ENCODE data around the gene ERCC8. TPM values are rescaled to one million over a fixed set of nuclear protein-coding genes. Genes with fewer than 3 reads are reported as not detected.
A peak's percentile ranks its signal among the peaks of the same experiment; 100 is the strongest.
"Not testable (repeated sequence)": the region's sequence is repeated elsewhere in the genome, so short reads cannot be mapped to it uniquely, and the experiment has no call there.

ERCC8 gene
- polyA plus RNA-seq, 1 experiment = 23.9 TPM

GRCh38 chr5:60887096-60887495 is 57.8 kb downstream of the ERCC8 start:
- H3K27me3 ChIP-seq (ENCODE audit: control insufficient read depth, insufficient read depth, low read length) = no peaks in the 10 kb centered on the region
- no peak for DNase-seq (ENCODE audit: low read depth, low spot score)
- H3K27ac ChIP-seq (ENCODE audit: low read depth, low read length) = no peak overlapping the region
- no peak for TF ChIP-seq CTCF (IDR thresholded peaks at IDR 0.05; ENCODE audit: low read depth, low read length)
- ChIA-PET CTCF (interaction anchor here (0.6 to 1.2 kb wide), 2 partner anchors 31 to 218 kb away, joined by 3 read pairs; no protein-coding TSS in a partner anchor), POLR2A (no interaction called here)
- no peaks in the 10 kb centered on the region for H3K9me3 ChIP-seq (ENCODE audit: control insufficient read depth, insufficient read depth, low read length)
- no peak overlapping the region for H3K4me3 ChIP-seq (ENCODE audit: low read depth, low read length)

DNA sequence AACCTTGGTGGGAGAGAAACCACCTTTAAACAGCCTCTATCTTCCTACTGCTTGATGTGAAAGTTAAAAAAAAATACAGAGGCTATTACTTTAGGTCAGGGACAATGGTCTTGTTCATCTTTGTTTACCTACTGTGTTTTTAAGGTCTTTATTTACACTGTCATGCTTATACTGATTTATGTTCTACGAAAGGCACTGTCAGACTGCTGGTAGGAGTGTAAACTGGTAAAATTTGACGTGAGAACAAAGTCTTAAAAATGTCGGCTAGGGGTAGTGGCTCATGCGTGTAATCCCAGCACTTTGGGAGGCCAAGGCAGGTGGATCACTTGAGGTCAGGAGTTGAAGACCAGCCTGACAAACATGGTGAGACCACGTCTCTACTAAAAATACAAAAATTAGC is 58.7 kb downstream of the ERCC8 start:
- POLR2A ChIA-PET = no interaction called here
- no peak overlapping the region for H3K27ac ChIP-seq (ENCODE audit: low read depth, low read length)

GRCh38 chr5:60883229-60883628 is 61.6 kb downstream of the ERCC8 start:
- TF ChIP-seq CTCF (IDR thresholded peaks at IDR 0.05; ENCODE audit: low read depth, low read length) = peak; percentile 30
- no peaks in the 10 kb centered on the region for H3K27me3 ChIP-seq (ENCODE audit: control insufficient read depth, insufficient read depth, low read length)
- H3K9me3 ChIP-seq (ENCODE audit: control insufficient read depth, insufficient read depth, low read length) = peaks cover 6% of the 10 kb centered on the region
- no peak overlapping the region for H3K27ac ChIP-seq (ENCODE audit: low read depth, low read length)
- H3K4me3 ChIP-seq (ENCODE audit: low read depth, low read length) = no peak overlapping the region
- CTCF ChIA-PET = no interaction called here
- POLR2A ChIA-PET = no interaction called here
- DNase-seq (ENCODE audit: low read depth, low spot score) = no peak

More for the DNA sequence above, 58.7 kb downstream of the ERCC8 start:
- CTCF ChIA-PET = no interaction called here
- TF ChIP-seq CTCF (IDR thresholded peaks at IDR 0.05; ENCODE audit: low read depth, low read length) = no peak
- no peak for DNase-seq (ENCODE audit: low read depth, low spot score)
- Histone ChIP-seq H3K27me3 (ENCODE audit: control insufficient read depth, insufficient read depth, low read length) (no peaks in the 10 kb centered on the region), H3K4me3 (ENCODE audit: low read depth, low read length) (no peak overlapping the region), H3K9me3 (ENCODE audit: control insufficient read depth, insufficient read depth, low read length) (peaks cover 3% of the 10 kb centered on the region)

DNA sequence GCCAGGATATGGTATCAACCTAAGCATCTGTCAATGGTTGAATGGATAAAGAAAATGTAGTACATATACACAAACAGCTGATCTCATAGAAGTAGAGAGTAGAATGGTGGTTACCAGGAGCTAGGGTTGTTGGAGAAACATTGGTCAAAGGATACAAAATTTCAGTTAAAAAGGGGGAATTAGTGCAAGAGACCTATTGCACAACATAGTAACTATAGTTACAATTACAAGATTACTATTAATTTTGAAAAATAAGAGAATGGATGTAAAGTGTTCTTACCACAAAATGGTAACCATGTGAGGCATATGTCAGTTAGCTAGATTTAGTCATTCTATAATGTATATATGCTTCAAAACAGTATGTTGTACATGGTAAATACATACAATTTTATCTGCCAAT is 72.0 kb downstream of the ERCC8 start:
- ChIA-PET POLR2A (no interaction called here), CTCF (no interaction called here)
- H3K9me3 ChIP-seq (ENCODE audit: control insufficient read depth, insufficient read depth, low read length) = no peaks in the 10 kb centered on the region
- H3K4me3 ChIP-seq (ENCODE audit: low read depth, low read length) = no peak overlapping the region
- H3K27ac ChIP-seq (ENCODE audit: low read depth, low read length) = no peak overlapping the region
- H3K27me3 ChIP-seq (ENCODE audit: control insufficient read depth, insufficient read depth, low read length) = no peaks in the 10 kb centered on the region
- no peak for DNase-seq (ENCODE audit: low read depth, low spot score)
- no peak for TF ChIP-seq CTCF (IDR thresholded peaks at IDR 0.05; ENCODE audit: low read depth, low read length)

DNA sequence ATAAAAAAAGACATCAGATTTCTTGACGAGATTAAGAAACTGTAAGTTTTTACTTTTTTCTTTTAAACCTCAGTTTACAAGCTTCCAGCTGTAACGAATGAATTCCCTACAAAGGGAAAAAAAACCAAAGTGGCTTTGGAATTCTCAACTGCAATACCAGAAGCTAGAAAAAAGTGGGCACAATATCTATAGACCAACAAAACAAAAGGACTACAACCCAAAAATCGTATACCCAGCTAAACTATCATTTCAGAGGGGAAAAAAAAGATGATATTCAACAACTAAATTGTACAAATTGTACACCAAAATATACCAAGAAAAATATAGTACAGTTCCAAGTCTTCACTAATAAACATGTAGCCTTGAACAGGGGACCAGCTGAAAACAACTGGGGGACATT is 74.0 kb downstream of the ERCC8 start:
- DNase-seq (ENCODE audit: low read depth, low spot score) = no peak
- Histone ChIP-seq H3K27me3 (ENCODE audit: control insufficient read depth, insufficient read depth, low read length) (no peaks in the 10 kb centered on the region), H3K9me3 (ENCODE audit: control insufficient read depth, insufficient read depth, low read length) (no peaks in the 10 kb centered on the region), H3K27ac (ENCODE audit: low read depth, low read length) (no peak overlapping the region), H3K4me3 (ENCODE audit: low read depth, low read length) (no peak overlapping the region)
- POLR2A ChIA-PET = no interaction called here
- CTCF ChIA-PET = interaction anchor here (0.5 kb wide), 1 partner anchor 195 kb away, joined by 5 read pairs; no protein-coding TSS in a partner anchor
- TF ChIP-seq CTCF (IDR thresholded peaks at IDR 0.05; ENCODE audit: low read depth, low read length) = no peak

- H3K4me3 ChIP-seq (ENCODE audit: low read depth, low read length); H3K27ac ChIP-seq (ENCODE audit: low read depth, low read length); H3K27me3 ChIP-seq (ENCODE audit: control insufficient read depth, insufficient read depth, low read length); CTCF ChIA-PET; DNase-seq (ENCODE audit: low read depth, low spot score); H3K9me3 ChIP-seq (ENCODE audit: control insufficient read depth, insufficient read depth, low read length); POLR2A ChIA-PET: not testable (repeated sequence)
These were observed 84.3 kb downstream of the ERCC8 start for GRCh38 chr5:60860572-60860971.

Data from AG04450 (cell line).